Hematopoietic multipotent progenitor cell treated with erythropoietin and hydrocortisone succinate and interleukin-3 and kit ligand, for 6 days (in vitro differentiated cells): Measurements from ENCODE around the gene DAPP1.

Experiments used
- DNase-seq: peaks from one replicate; pipeline ENCODE4 v3.0.0-alpha.2; 2015

DAPP1 gene

GRCh38 chr4:99857307-99857706 is 40.7 kb downstream of the DAPP1 start:
- DNase-seq, result peak; percentile 22

GRCh38 chr4:99859618-99860017 is 43.0 kb downstream of the DAPP1 start:
- no peak for DNase-seq

GRCh38 chr4:99860521-99860920 is 43.9 kb downstream of the DAPP1 start:
- no peak for DNase-seq

- peak; percentile 13 for DNase-seq
Measured at GRCh38 chr4:99861120-99861905, 44.7 kb downstream of the DAPP1 start.

GRCh38 chr4:99863804-99864203 is 47.2 kb downstream of the DAPP1 start:
- DNase-seq, result no peak

- DNase-seq, result no peak
Measured at GRCh38 chr4:99868126-99868596, 51.5 kb downstream of the DAPP1 start.

GRCh38 chr4:99872570-99872969 is 55.9 kb downstream of the DAPP1 start:
- no peak for DNase-seq

GRCh38 chr4:99875071-99875470 is 58.4 kb downstream of the DAPP1 start:
- no peak for DNase-seq

- no peak for DNase-seq
Measured at GRCh38 chr4:99876946-99877345, 60.3 kb downstream of the DAPP1 start.

- no peak for DNase-seq
Measured at GRCh38 chr4:99878604-99879003, 62.0 kb downstream of the DAPP1 start.

GRCh38 chr4:99879458-99879857 is 62.8 kb downstream of the DAPP1 start:
- DNase-seq, result no peak

GRCh38 chr4:99885063-99885664 is 68.5 kb downstream of the DAPP1 start:
- DNase-seq, result peak; percentile 74

GRCh38 chr4:99885687-99886086 is 69.1 kb downstream of the DAPP1 start:
- DNase-seq, result no peak

- no peak for DNase-seq
Measured at GRCh38 chr4:99886146-99886545, 69.5 kb downstream of the DAPP1 start.

GRCh38 chr4:99887837-99888236 is 71.2 kb downstream of the DAPP1 start:
- DNase-seq, result no peak

- peak; percentile 60 for DNase-seq
Measured at GRCh38 chr4:99891351-99891750, 74.7 kb downstream of the DAPP1 start.

GRCh38 chr4:99893029-99893428 is 76.4 kb downstream of the DAPP1 start:
- no peak for DNase-seq

- no peak for DNase-seq
Measured at GRCh38 chr4:99893839-99894160, 77.2 kb downstream of the DAPP1 start.

GRCh38 chr4:99894161-99894997 is 77.8 kb downstream of the DAPP1 start, which contains the start of gene LAMTOR3:
TSS of gene LAMTOR3 (minus strand) at chr4:99894427. CDS start at chr4:99893963, 464 bp downstream.
- peak; percentile 96 for DNase-seq

GRCh38 chr4:99894998-99895397 is 78.4 kb downstream of the DAPP1 start:
- DNase-seq, result no peak

- DNase-seq, result no peak
Measured at GRCh38 chr4:99915449-99915848, 98.8 kb downstream of the DAPP1 start.

GRCh38 chr4:99917575-99917974 is 100.9 kb downstream of the DAPP1 start:
- no peak for DNase-seq

- DNase-seq, result no peak
Measured at GRCh38 chr4:99918656-99919055, 102.0 kb downstream of the DAPP1 start.
